ENCODE data around the gene DUSP16.

DUSP16 gene

GRCh38 chr12:12563290-12563928, 746 bp upstream of the DUSP16 start:
- FAIRE-seq, result peak; percentile 20
- TF ChIP-seq POLR2A (IDR thresholded peaks at IDR 0.05; ENCODE audit: low read depth, low read length), result no peak
- DNase-seq (ENCODE audit: insufficient read length, low spot score), result no peak

DNA sequence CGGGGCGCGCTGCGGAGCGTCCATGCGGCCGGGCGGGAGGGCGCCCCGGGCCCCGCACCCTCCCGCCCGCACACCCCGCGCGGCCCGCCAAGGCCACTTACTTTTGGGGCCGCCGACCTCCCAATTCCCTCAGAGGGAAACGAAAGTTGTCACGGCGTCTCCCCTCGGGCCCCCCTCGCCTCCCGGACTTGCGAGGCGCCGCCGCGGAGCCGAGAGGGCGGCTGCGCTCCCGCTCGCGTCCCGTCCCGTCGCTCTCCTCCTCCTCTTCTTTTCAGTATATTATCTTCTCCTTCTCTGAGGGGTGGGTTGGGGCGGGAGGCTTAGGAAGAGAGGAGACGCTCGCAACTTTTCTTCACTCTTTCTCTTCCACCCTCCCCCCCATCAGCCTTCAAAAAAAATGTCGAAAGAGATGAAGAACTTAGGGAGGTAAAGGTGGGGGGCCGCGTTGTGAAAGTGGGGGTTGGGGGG, 613 bp downstream of the DUSP16 start:
- TF ChIP-seq POLR2A (IDR thresholded peaks at IDR 0.05; ENCODE audit: low read depth, low read length), result peak; percentile 30; the same call in 1 of the 2 replicates
- DNase-seq (ENCODE audit: insufficient read length, low spot score) (no peak), FAIRE-seq (no peak)

DNA sequence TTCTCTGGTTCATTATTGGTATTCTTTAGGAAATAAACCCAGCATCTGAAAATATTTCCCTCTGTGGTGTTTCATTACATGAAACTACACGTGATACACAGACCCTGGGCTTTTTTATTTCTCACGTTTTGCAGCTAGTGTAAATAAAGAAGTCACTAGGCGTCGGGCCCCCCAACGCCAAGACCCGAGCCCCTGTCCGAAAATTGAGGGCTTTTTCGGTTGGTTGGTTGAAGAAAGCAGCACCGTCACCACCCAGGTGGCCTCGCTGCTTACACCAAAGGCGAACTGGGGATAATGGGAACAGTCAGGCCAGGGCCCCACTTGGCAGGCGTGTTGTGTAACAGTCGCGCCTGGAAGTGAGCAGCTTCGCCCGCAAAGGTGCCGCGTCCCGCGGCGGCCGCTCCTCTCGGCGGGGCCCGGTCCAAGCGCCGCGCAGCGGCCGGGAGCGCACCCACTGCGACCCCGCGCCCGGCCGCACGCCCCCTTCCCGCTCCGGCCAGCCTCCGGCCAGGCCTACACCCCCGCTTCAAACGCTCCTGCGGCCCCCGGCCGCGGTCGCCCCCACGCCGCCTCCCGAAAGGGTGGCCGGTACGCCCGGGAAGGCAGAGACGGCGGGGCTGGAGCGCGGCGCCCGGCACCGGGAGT, 1.2 kb downstream of the DUSP16 start:
- TF ChIP-seq POLR2A (IDR thresholded peaks at IDR 0.05; ENCODE audit: low read depth, low read length), result 0 out of 2 replicates have a peak, but pooled peaks have one; percentile 13
- DNase-seq (ENCODE audit: insufficient read length, low spot score) (peak; percentile 29), FAIRE-seq (no peak)

- no peak for TF ChIP-seq POLR2A (IDR thresholded peaks at IDR 0.05; ENCODE audit: low read depth, low read length)
- peak; percentile 98 for FAIRE-seq
- peak; percentile 35 for DNase-seq (ENCODE audit: insufficient read length, low spot score)
Measured at GRCh38 chr12:12560587-12561370, 1.9 kb downstream of the DUSP16 start.

DNA sequence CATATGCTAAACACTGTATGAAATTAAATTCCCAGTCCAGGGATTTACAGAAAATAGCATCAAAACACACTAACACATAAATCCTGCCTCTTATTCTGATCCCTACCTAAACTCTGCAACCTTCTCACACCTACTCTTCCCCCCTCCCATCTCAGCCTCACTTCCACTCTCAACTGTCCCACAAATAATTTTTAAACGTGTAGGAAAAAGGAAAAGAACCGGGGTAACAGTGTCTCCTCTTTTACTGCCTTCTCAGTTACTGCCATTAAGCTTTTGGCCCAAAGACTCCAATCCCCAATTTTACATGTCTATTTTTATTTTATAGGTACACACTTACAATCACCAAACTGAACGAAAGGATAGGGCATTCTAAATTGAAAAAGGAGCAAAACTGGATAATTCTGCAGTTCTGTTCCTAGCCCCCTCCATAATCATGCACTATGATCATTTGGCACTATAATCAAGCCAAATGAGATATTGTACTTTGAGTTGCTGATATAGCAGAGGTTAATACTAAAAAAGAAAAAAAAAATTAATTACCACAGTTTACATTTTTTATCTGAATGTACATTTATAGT, 2.9 kb downstream of the DUSP16 start:
- DNase-seq (ENCODE audit: insufficient read length, low spot score) (no peak), FAIRE-seq (no peak)
- no peak for TF ChIP-seq POLR2A (IDR thresholded peaks at IDR 0.05; ENCODE audit: low read depth, low read length)

DNA sequence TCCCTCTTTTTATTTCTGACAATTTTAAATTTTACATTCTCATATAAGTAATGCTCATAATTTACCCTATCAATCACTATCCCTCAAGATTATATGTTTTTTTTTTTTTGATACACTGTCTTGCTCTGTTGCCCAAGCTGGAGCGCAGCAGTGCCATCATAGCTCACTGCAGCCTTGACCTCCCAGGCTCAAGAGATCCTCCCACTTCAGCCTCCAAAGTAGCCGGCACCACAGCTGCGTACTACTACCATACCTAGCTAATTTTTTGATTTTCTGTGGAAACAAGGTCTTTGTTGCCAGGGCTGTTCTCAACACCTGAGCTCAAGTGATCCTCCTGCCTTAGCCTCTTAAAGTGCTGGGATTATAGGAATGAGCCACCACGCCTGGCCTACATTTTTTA, 4.4 kb downstream of the DUSP16 start:
- FAIRE-seq, result no peak
- no peak for TF ChIP-seq POLR2A (IDR thresholded peaks at IDR 0.05; ENCODE audit: low read depth, low read length)
- DNase-seq (ENCODE audit: insufficient read length, low spot score), result no peak

GRCh38 chr12:12557733-12558132, 4.9 kb downstream of the DUSP16 start:
- TF ChIP-seq POLR2A (IDR thresholded peaks at IDR 0.05; ENCODE audit: low read depth, low read length), result no peak
- DNase-seq (ENCODE audit: insufficient read length, low spot score) (no peak), FAIRE-seq (no peak)

DNA sequence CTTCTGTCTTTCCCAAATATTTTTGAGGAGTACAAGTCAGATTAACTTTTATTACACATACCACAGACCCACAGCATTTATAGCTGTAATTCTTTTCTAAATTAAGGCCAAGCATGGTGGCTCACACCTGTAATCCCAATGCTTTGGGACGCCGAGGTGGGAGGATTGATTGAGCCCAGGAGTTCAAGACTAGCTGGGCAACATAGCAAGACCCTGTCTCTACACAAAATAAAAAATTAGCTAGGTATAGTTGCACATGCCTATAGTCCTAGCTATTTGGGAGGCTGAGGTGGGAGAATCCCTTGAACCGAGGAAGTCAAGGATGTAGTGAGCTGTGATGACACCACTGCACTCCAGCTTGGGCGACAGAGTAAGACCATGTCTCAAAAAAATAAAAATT, 7.0 kb downstream of the DUSP16 start:
- no peak for FAIRE-seq
- TF ChIP-seq POLR2A (IDR thresholded peaks at IDR 0.05; ENCODE audit: low read depth, low read length), result no peak
- DNase-seq (ENCODE audit: insufficient read length, low spot score), result no peak

- DNase-seq (ENCODE audit: insufficient read length, low spot score) (no peak), FAIRE-seq (no peak)
- TF ChIP-seq POLR2A (IDR thresholded peaks at IDR 0.05; ENCODE audit: low read depth, low read length), result no peak
Measured at GRCh38 chr12:12553208-12553785, 9.4 kb downstream of the DUSP16 start.

- FAIRE-seq (no peak), DNase-seq (ENCODE audit: insufficient read length, low spot score) (no peak)
- TF ChIP-seq POLR2A (IDR thresholded peaks at IDR 0.05; ENCODE audit: low read depth, low read length), result no peak
Measured at GRCh38 chr12:12551115-12551514, 11.5 kb downstream of the DUSP16 start.

- FAIRE-seq, result no peak
- TF ChIP-seq POLR2A (IDR thresholded peaks at IDR 0.05; ENCODE audit: low read depth, low read length), result no peak
- DNase-seq (ENCODE audit: insufficient read length, low spot score), result no peak
Measured at GRCh38 chr12:12550277-12550676, 12.4 kb downstream of the DUSP16 start.

DNA sequence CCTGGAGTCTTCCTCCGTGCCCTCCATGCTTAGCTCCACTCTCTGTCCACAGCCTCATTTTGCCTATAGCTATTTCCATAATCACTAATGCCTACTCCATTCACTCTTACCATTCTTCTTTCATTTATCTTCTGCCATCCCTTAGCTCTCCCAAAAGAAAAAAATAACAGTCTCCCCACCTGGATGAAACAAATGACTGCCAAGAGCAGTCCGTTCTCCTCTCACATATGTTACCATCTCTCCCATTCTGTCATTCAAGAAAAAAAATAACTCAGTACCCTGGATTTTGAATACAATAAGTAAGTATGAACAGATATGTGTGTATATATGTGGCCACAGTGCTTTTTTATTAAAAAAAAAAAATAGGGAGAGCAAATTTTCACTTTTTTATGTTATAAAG, 13.2 kb downstream of the DUSP16 start:
- FAIRE-seq (no peak), DNase-seq (ENCODE audit: insufficient read length, low spot score) (no peak)
- no peak for TF ChIP-seq POLR2A (IDR thresholded peaks at IDR 0.05; ENCODE audit: low read depth, low read length)

DNA sequence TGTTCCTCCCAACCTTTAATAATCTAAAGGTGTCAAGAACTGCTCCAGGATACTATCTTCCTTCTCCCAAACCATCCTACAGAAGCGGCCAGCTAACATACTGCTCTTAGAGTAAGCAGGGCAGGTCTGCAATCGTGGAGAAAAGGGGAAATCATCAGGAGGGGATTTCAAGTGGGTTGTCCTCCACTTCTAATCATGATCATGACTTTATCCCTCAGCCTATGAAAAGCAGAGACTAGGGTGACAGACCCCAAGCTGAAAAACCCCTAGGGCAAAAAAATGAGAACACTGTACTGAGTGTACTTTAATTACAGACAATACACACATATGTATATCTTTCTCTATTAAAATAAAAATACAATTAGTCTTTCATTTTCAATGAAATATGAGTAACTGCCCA, 13.9 kb downstream of the DUSP16 start:
- FAIRE-seq (no peak), DNase-seq (ENCODE audit: insufficient read length, low spot score) (no peak)
- TF ChIP-seq POLR2A (IDR thresholded peaks at IDR 0.05; ENCODE audit: low read depth, low read length), result no peak

- no peak for DNase-seq (ENCODE audit: insufficient read length, low spot score)
- peak; percentile 87 for FAIRE-seq
- no peak for TF ChIP-seq POLR2A (IDR thresholded peaks at IDR 0.05; ENCODE audit: low read depth, low read length)
Measured at GRCh38 chr12:12546314-12546772, 16.3 kb downstream of the DUSP16 start.

Data from H54 (cell line).